ENCODE measurements around the gene JARID2.

GRCh38 chr6:15522026-15522425 is 276.2 kb downstream of the JARID2 start:
- no peak for TF ChIP-seq CTCF (IDR thresholded peaks at IDR 0.05 in 4 of 5, conservative IDR thresholded peaks at IDR 0.05 in 1 of 5)
- no peak for TF ChIP-seq POLR2A (IDR thresholded peaks at IDR 0.05)

All from gastrocnemius medialis (tissue), 4 donors.